Stimulated activated CD4-positive, alpha-beta T cell treated with anti-CD3 and anti-CD28 coated beads, Interleukin-4, amount 100 ng/mL, for 24 hours (primary cell): ENCODE results near the gene PAK1IP1.
"Not testable (repeated sequence)": the region's sequence is repeated elsewhere in the genome, so short reads cannot be mapped to it uniquely, and the experiment has no call there.

ENCODE experiments used
- DNase-seq: peaks from one replicate; pipeline ENCODE4 v3.0.0-alpha.2; 2020

The PAK1IP1 gene

GRCh38 chr6:10745116-10745515, 50.3 kb downstream of the PAK1IP1 start:
- DNase-seq: no peak

GRCh38 chr6:10746915-10747250, 52.1 kb downstream of the PAK1IP1 start:
- DNase-seq: no peak

GRCh38 chr6:10747251-10747972, 52.6 kb downstream of the PAK1IP1 start, which contains the start of gene TMEM14B:
TSS of gene TMEM14B (plus strand) at chr6:10747805. CDS start at chr6:10749246, 1,441 bp downstream.
- DNase-seq: peak; percentile 100

GRCh38 chr6:10749734-10750133, 55.0 kb downstream of the PAK1IP1 start:
- DNase-seq: no peak

GRCh38 chr6:10750568-10750967, 55.8 kb downstream of the PAK1IP1 start:
- not testable (repeated sequence) for DNase-seq

GRCh38 chr6:10751757-10752156, 57.0 kb downstream of the PAK1IP1 start:
- not testable (repeated sequence) for DNase-seq

- no peak for DNase-seq
Observed at GRCh38 chr6:10756085-10756484, 61.3 kb downstream of the PAK1IP1 start.
